ENCODE measurements around the gene CACNA1F. TPM values are rescaled to one million over a fixed set of nuclear protein-coding genes. Genes with fewer than 3 reads are reported as not detected.
A peak's percentile ranks its signal among the peaks of the same experiment; 100 is the strongest.

CACNA1F gene
- total RNA-seq, 1 experiment from 2014 or later = not detected

- Mint-ChIP-seq H3K4me3 (ENCODE audit: unreplicated experiment) (peak overlapping the region; percentile 96), H3K9me3 (ENCODE audit: unreplicated experiment) (peaks cover 8% of the 10 kb centered on the region), H3K36me3 (ENCODE audit: insufficient read depth, unreplicated experiment) (peaks cover 7% of the 10 kb centered on the region), H3K4me1 (ENCODE audit: insufficient read depth, unreplicated experiment) (peaks cover 7% of the 10 kb centered on the region), H3K27ac (ENCODE audit: low read depth, unreplicated experiment) (peak overlapping the region; percentile 99), H3K27me3 (ENCODE audit: insufficient read depth, unreplicated experiment) (no peaks in the 10 kb centered on the region)
- peak; percentile 82 for DNase-seq (ENCODE audit: unreplicated experiment)
- intact Hi-C loops (cut with micrococcal nuclease) = loop anchor here (5.0 kb wide), 1 partner anchor 33 kb away; the partner anchor contains the start of gene GPKOW
- ChIA-PET CTCF (interaction anchor here (0.5 to 1.9 kb wide), 11 partner anchors 9 to 335 kb away, joined by 3 to 15 read pairs (median 4); partner anchors contain the start of gene WDR45), POLR2A (interaction anchor here (0.5 to 3.4 kb wide), 18 partner anchors 11 to 197 kb away, joined by 3 to 31 read pairs (median 4); partner anchors contain the start of genes GRIPAP1, PPP1R3F, SYP and WDR45)
- no peak for TF ChIP-seq CTCF (IDR thresholded peaks at IDR 0.05; ENCODE audit: unreplicated experiment)
- TSS peak; percentile 77 for BruUV-seq (replicated peaks)
Observed at GRCh38 chrX:49155243-49155899, 77.8 kb downstream of the CACNA1F start.

Other genes starting within 250 kb of the CACNA1F start
- gene GRIPAP1, start 231.1 kb downstream of the CACNA1F start, total RNA-seq (2022) = 49.6 and 51.0 TPM in 2 replicates
- gene TFE3, start 190.0 kb downstream of the CACNA1F start, total RNA-seq (2022) = 45.3 and 71.7 TPM in 2 replicates
- 10.3 and 14.4 TPM in 2 replicates for gene CCDC120, start 174.3 kb downstream of the CACNA1F start, total RNA-seq (2022)
- gene PRAF2, start 159.3 kb downstream of the CACNA1F start, total RNA-seq (2022) = 32.1 and 34.5 TPM in 2 replicates
- gene WDR45, start 153.5 kb downstream of the CACNA1F start, total RNA-seq (2022) = 93.0 and 96.9 TPM in 2 replicates
- 22.0 and 24.4 TPM in 2 replicates for gene GPKOW, start 109.6 kb downstream of the CACNA1F start, total RNA-seq (2022)
- 0.52 and 0.84 TPM in 2 replicates for gene MAGIX, start 70.6 kb downstream of the CACNA1F start, total RNA-seq (2022)
- 292 and 308 TPM in 2 replicates for gene PLP2, start 61.4 kb downstream of the CACNA1F start, total RNA-seq (2022)
- 14.5 and 15.7 TPM in 2 replicates for gene PRICKLE3, start 47.0 kb downstream of the CACNA1F start, total RNA-seq (2022)
- 0.75 and 0.79 TPM in 2 replicates for gene SYP, start 33.1 kb downstream of the CACNA1F start, total RNA-seq (2022)
- 11.0 and 11.5 TPM in 2 replicates for gene CCDC22, start 2.1 kb upstream of the CACNA1F start, total RNA-seq (2022)
- 0.26 and 0.32 TPM in 2 replicates for gene FOXP3, start 31.4 kb upstream of the CACNA1F start, total RNA-seq (2022)
- gene PPP1R3F, start 36.5 kb upstream of the CACNA1F start, total RNA-seq (2022) = 7.0 and 9.1 TPM in 2 replicates
- gene GAGE10, start 70.3 kb upstream of the CACNA1F start, total RNA-seq (2022) = not detected in 2 replicates
- not detected in 2 replicates for gene GAGE12J, start 88.7 kb upstream of the CACNA1F start, total RNA-seq (2022)
- gene GAGE13, start 98.2 kb upstream of the CACNA1F start, total RNA-seq (2022) = not detected in 2 replicates